Midbrain (tissue), 1 donor: Measurements from ENCODE around the gene NEK5.
"Not testable (repeated sequence)": the region's sequence is repeated elsewhere in the genome, so short reads cannot be mapped to it uniquely, and the experiment has no call there.

Experiments
- DNase-seq: peaks from one replicate; lab custom pipeline; 2025; lab: John Stamatoyannopoulos, UW

NEK5 gene

GRCh38 chr13:52128714-52129700 lies at the start of gene NEK5:
Gene NEK5 (minus strand): TSS chr13:52129073. CDS start chr13:52127482, 1,591 bp downstream.
- DNase-seq, result peak; percentile 40

GRCh38 chr13:52177276-52177675 lies 48.4 kb upstream of the NEK5 start:
- DNase-seq, result no peak

DNA sequence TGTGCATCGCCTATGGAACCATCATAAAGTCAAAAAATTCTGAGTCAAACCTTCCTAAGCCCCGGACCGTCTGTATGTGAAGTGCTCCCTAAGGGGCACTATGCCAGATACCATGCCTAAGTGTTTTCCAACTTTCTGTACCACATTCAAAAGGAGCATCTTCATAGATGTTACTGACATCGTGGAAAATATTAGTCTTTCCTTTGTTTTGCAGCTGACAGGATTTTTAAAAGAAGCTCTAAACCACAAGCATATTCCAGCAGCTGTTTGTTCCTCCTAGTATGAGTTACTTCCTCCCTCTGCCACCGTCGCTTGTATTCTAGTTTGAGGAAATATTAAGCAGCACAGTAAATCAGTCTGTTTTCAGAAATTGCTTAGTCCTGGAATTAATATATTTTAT lies 45.1 kb upstream of the NEK5 start:
- peak; percentile 38 for DNase-seq

- DNase-seq, result no peak
These were observed 44.5 kb upstream of the NEK5 start for GRCh38 chr13:52173373-52173772.

- DNase-seq, result not testable (repeated sequence)
These were observed 42.8 kb upstream of the NEK5 start for GRCh38 chr13:52171686-52172085.

GRCh38 chr13:52170828-52171391 lies 42.0 kb upstream of the NEK5 start:
- peak; percentile 28 for DNase-seq

- no peak for DNase-seq
These were observed 41.0 kb upstream of the NEK5 start for GRCh38 chr13:52169839-52170238.

DNA sequence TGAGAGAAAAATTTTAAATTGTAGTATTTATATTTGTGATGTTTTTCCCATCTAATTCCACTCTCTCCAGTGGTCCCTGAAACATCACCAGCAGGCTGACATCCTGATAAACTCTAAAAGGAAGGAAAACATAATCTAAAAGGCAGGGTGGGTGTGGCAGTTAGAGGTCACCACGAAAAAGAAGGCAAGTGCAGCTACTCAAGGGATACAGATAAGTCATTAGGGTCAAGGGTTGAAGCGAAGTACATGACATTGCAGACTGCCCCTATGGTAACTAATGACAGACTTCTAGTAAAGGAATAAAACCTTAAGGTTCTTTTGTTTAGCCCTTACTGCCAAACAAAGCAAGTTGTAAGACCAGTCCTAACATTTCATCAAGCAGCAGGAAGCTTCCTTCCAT lies 36.5 kb upstream of the NEK5 start:
- DNase-seq, result no peak

DNA sequence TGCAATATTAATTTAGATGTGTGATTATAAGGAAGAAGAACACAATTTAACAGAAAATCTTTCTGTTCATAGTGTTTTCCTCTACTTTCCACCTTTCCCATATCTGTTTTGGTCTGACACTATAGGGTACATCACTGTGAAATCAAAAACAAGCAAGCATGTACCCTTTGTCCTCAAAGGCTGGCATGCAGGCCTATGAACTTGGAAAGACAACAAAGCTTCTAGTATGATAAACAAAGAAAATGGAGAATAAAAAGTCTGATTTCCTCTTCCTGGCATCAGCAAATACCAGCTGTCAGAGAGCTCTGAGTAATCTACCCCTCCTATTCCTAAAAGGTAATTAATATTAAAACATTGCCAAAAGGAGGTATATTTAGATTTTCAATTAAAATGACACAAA lies 36.1 kb upstream of the NEK5 start:
- peak; percentile 48 for DNase-seq

GRCh38 chr13:52163878-52164277 lies 35.0 kb upstream of the NEK5 start:
- DNase-seq, result not testable (repeated sequence)

DNA sequence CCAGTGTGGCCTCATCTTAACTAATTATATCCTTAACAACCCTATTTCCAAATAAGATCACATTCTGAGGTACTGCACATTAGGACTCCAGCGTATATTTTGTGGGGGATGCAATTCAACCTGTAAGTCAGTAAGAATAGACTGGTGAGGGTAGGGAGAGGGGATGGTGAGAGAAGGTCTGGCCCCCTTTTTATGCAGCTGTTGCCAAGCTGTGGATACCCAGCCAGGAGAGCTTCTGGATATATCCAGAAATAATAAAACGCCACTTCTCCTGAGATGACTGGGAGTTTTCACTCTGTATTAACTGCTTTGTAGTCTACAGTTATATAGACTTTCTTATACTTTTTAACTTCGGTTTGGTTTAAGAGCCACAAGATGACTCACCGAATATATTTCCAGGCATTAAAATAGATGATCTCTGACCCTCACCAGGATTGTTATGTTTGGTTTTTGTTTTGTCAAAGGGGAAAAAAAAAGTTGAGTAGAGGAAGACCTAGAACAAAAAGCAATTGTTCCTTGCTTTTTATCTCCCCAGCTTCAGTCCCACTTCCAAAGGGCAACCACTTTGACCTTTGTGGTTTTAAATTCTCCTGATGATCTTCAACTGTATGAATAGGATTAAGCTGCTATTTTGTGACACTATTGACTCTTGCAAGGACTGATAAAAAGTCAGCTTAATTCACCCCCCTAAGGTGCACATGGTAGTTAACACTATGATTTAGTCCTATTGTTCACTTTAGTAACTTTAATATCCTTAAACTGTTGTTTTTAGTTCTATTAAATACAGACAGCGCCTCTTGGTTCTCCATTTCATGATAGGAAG lies 33.6 kb upstream of the NEK5 start:
- DNase-seq, result no peak

DNA sequence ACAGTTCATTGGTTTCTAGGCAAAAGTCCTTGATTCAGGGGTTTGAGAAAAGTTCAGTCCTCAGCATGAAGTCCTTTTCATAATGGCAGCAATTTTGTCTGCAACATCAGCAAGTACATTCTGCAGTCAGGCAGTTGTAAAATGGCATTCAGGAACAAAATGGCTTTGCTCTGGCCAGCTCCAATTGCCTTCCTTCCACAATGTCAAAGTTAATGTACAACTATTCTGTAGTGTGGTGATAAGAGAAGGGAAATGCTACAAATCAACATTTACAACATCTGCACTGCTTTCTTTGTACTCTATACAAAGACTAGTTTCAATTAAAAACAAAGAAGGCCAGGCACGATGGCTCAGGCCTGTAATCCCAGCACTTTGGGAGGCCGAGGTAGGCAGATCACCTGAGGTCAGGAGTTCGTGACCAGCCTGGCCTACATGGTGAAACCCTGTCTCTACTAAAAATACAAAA lies 32.3 kb upstream of the NEK5 start:
- no peak for DNase-seq

DNA sequence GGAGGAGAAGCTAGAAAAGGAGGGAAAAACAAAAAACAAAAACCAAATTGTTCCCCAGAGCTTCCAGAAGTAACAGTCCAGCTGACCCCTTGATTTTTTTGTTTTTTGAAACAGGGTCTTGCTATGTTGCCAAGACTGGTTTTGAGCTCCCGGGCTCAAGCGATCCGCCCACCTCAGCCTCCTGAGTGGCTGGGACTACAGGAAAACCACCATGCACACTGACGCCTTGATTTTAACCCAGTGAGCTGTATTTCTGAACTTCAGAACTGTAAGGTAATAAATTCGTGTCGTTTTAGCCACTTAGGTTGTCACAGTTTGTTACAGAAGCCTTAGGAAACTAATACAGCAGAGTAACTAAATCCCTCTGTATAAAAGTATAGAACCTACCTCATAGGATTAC lies 31.6 kb upstream of the NEK5 start:
- DNase-seq, result no peak

GRCh38 chr13:52160053-52160452 lies 31.2 kb upstream of the NEK5 start:
- no peak for DNase-seq

- DNase-seq, result peak; percentile 72
These were observed 30.5 kb upstream of the NEK5 start, which contains the start of gene NEK3 for GRCh38 chr13:52159159-52159982. Gene NEK3 (minus strand): TSS chr13:52159597. CDS start chr13:52156191, 3,406 bp downstream.

DNA sequence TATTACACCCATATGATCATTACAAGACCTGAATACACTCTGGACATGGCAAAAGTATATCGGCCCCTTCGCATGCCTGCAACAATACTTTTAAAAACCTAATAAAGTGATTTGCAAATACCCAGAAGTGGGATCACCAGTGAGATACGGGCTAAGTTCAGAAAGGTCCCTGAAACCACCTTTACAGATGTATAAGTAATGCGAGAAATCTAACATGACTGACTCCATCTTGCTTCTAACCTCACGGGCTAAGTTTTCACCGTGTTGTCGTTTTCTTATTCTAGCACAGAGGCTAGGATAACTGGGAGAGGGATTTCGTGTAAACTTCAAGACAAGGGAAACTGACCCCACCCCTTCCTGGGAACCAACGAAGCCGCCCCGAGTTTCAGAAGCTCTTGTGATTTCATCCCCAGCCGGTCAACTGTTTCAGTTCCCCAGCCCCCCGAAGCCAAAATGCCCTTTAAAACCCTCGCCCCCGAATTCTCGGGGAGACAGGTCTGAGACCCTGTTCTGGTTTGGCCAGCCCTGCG lies 29.8 kb upstream of the NEK5 start:
- peak; percentile 43 for DNase-seq

- no peak for DNase-seq
These were observed 27.9 kb upstream of the NEK5 start for GRCh38 chr13:52156724-52157261.

- no peak for DNase-seq
These were observed 26.3 kb upstream of the NEK5 start for GRCh38 chr13:52155177-52155576.

- DNase-seq, result no peak
These were observed 18.4 kb upstream of the NEK5 start for GRCh38 chr13:52147225-52147624.

DNA sequence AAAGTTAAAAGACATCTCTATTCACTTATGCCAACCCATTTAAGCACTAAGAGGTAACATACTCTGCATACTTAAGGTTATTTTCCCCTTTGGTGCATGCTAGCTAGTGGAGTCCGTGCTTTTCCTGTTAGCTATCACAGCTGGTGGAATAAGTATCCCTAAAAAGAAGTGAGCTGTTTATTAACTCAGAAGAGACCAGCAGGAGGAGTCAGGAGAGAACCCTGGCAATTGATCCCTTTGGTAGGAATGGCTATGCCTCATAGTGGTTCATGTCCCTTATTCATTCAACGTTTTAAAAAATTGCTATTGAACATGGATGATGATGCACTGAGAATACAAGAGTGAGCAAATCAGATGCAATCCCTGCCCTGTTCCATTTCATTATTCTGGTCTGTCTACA lies 12.4 kb upstream of the NEK5 start:
- DNase-seq, result no peak

DNA sequence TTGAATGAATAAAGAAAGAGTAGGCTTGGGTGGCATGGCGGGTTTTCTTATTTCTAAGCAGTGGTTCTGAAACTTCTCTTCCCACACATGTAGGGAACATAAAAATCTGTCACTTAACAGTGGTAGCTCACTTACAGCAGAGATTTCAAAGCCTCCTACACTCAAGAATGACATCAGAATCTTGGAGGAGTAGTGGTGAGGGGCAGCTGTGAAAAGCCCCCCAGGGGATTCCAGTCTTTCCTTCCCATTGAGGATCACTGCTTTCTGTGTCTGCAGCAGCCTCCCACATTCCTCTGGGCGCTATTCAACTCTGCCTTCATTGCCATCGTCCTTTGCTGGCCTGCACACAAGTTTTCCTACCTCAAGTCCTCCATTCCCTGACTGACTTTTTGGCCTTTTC lies 8.6 kb upstream of the NEK5 start:
- no peak for DNase-seq
